CD4-positive, alpha-beta memory T cell (primary cell): ENCODE measurements around the gene SVIP. TPM values are rescaled to one million over a fixed set of nuclear protein-coding genes. Genes with fewer than 3 reads are reported as not detected.

Experiments
- CTCF ChIA-PET: fragments of 350-600 bp; sonication (Branson Sonifier 250); formaldehyde crosslinking; loops from one replicate; lab custom pipeline; 2021; ENCODE audit warnings: inconsistent platforms; ENCODE audit not compliant: partially characterized antibody; lab: Charles Lee
- POLR2A ChIA-PET: fragments of 350-600 bp; sonication (Branson Sonifier 250); formaldehyde crosslinking; loops from one replicate; lab custom pipeline; 2021; ENCODE audit not compliant: partially characterized antibody; lab: Charles Lee
- DNase-seq, 5 donors: peaks; one replicate each; pipeline versions ENCODE4 v3.0.0 to v3.0.0-alpha.2; 2020 to 2022; ENCODE audit warnings: mixed read lengths in 1 of 5
- H3K27ac ChIP-seq: one replicate; pipeline ENCODE4 v1.7.0; 2013; ENCODE audit warnings: low read depth, low read length
- H3K27me3 ChIP-seq: 2 replicates; pipeline ENCODE4 v1.7.0; 2013; ENCODE audit warnings: mild to moderate bottlenecking, low read length, moderate library complexity; ENCODE audit not compliant: insufficient read depth
- H3K36me3 ChIP-seq: 2 replicates; pipeline ENCODE4 v1.7.0; 2013; ENCODE audit warnings: mild to moderate bottlenecking, low read length, moderate library complexity; ENCODE audit not compliant: insufficient read depth
- H3K4me1 ChIP-seq: 2 replicates; pipeline ENCODE4 v1.7.0; 2013; ENCODE audit warnings: mild to moderate bottlenecking, low read length, moderate library complexity; ENCODE audit not compliant: insufficient read depth
- H3K4me3 ChIP-seq, 2 donors: one replicate each; pipeline ENCODE4 v1.7.0; 2013; ENCODE audit warnings: low read length in 2 of 2, mild to moderate bottlenecking in 1 of 2
- H3K9me3 ChIP-seq, 2 donors: one replicate each; pipeline ENCODE4 v1.7.0; 2013; ENCODE audit warnings: low read length in 2 of 2, control low read depth in 1 of 2; ENCODE audit not compliant: control insufficient read depth in 1 of 2
- H3K27ac Mint-ChIP-seq, 7 donors: one replicate each; pipeline ENCODE4 v1.8.0; 2020 to 2021; ENCODE audit warnings: mixed read lengths in 7 of 7, mild to moderate bottlenecking in 6 of 7, inconsistent platforms in 3 of 7, moderate library complexity in 3 of 7
- H3K27me3 Mint-ChIP-seq, 2 donors: one replicate each; pipeline ENCODE4 v1.8.0; 2020 to 2021; ENCODE audit warnings: mixed read lengths in 2 of 2
- H3K36me3 Mint-ChIP-seq, 2 donors: one replicate each; pipeline ENCODE4 v1.8.0; 2020 to 2021; ENCODE audit warnings: mixed read lengths in 2 of 2, inconsistent platforms in 1 of 2, mild to moderate bottlenecking in 1 of 2
- H3K4me1 Mint-ChIP-seq, 4 donors: one replicate each; pipeline ENCODE4 v1.8.0; 2020 to 2021; ENCODE audit warnings: mixed read lengths in 4 of 4, mild to moderate bottlenecking in 1 of 4
- H3K4me3 Mint-ChIP-seq, 8 donors: one replicate each; pipeline ENCODE4 v1.8.0; 2020 to 2021; ENCODE audit warnings: mixed read lengths in 8 of 8, mild to moderate bottlenecking in 7 of 8, moderate library complexity in 6 of 8, inconsistent platforms in 3 of 8
- H3K9me3 Mint-ChIP-seq, 8 donors: one replicate each; pipeline ENCODE4 v1.8.0; 2020 to 2021; ENCODE audit warnings: mixed read lengths in 8 of 8, mild to moderate bottlenecking in 5 of 8, inconsistent platforms in 3 of 8, moderate library complexity in 1 of 8
- intact Hi-C: fragments of 100-400 bp; cut with micrococcal nuclease; formaldehyde crosslinking; loops from one replicate; pipeline ENCODE4 v1.15.1; 2023
- polyA plus RNA-seq, 2 donors: library from polyadenylated mRNA; unstranded; fragments of 300-500 nt; fragmentation: Illumina TruSeq; gene quantifications; one replicate each; pipeline ENCODE4 v1.2.3, GENCODE V29; 2021
- total RNA-seq, 2 experiments: library from RNA; stranded (reverse); gene quantifications; one replicate each; pipeline ENCODE4 v1.2.3, GENCODE V29; 2021

Gene SVIP
- total and polyA plus RNA-seq, 4 experiments from 2014 or later = 46.5 to 75.0 (median 69.1) TPM

DNA sequence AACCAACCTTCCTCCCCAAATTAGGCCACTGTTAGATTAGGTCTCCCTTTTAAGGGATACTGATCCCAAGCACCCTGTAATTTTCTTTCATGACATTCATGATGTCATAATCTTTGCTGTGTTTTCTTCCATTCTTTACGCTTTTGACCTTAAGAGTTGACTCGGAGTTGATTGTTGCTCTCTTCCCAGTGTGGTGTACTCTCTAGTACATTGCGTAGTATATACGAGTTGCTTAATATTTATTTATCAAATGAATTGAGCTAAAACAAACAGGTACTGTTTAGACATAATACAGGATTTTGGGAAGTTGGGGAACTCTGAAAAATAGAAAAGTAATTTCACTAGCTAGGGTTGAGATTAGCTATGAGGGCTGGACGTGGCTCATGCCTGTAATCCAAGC lies 49.8 kb downstream of the SVIP start:
- POLR2A ChIA-PET = no interaction called here
- CTCF ChIA-PET = no interaction called here
- no peaks in the 10 kb centered on the region for H3K9me3 ChIP-seq
- Mint-ChIP-seq H3K36me3 (no peaks in the 10 kb centered on the region), H3K27me3 (peaks cover 8 to 11% of the 10 kb centered on the region in 2 donors), H3K27ac (no peak overlapping the region), H3K9me3 (no peaks in the 10 kb centered on the region), H3K4me1 (peaks cover 2 to 7% (median 5%) of the 10 kb centered on the region in 4 donors), H3K4me3 (no peak overlapping the region)
- intact Hi-C loops = loop anchor here (10.0 kb wide), 1 partner anchor 235 kb away; no protein-coding TSS in a partner anchor
- no peaks in the 10 kb centered on the region for H3K4me1 ChIP-seq
- no peaks in the 10 kb centered on the region for H3K36me3 ChIP-seq
- no peak overlapping the region for H3K4me3 ChIP-seq
- no peaks in the 10 kb centered on the region for H3K27me3 ChIP-seq
- no peak for DNase-seq
- H3K27ac ChIP-seq = no peak overlapping the region

DNA sequence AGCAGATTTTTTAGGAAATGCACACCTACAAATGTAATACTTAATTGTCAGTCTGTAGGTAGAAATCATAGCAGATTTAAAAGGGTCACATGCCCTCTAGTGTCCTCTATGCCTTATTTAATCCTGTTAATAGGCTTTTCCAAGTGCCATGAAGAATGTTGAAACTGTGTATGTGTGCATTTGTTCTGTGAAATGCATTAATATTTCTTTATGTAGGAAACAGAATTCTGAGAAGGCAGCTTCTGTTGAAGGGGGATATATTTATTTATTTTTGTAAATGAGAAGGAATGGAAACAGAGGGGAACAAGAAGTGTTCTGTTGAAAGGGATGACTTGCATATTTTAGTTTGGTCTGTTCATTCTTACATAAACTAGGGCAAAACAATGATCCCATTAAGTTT lies 51.0 kb downstream of the SVIP start:
- POLR2A ChIA-PET = no interaction called here
- H3K27me3 Mint-ChIP-seq = peaks cover 8 to 14% of the 10 kb centered on the region in 2 donors
- CTCF ChIA-PET = interaction anchor here (1.2 kb wide), 1 partner anchor 9 kb away, joined by 3 read pairs; no protein-coding TSS in a partner anchor
- Histone ChIP-seq H3K4me3 (no peak overlapping the region), H3K36me3 (no peaks in the 10 kb centered on the region), H3K4me1 (no peaks in the 10 kb centered on the region), H3K9me3 (no peaks in the 10 kb centered on the region), H3K27me3 (no peaks in the 10 kb centered on the region), H3K27ac (no peak overlapping the region)
- DNase-seq = no peak
- H3K27ac Mint-ChIP-seq = no peak overlapping the region
- H3K36me3 Mint-ChIP-seq = no peaks in the 10 kb centered on the region
- H3K4me3 Mint-ChIP-seq = no peak overlapping the region
- intact Hi-C loops = loop anchor here (10.0 kb wide), 1 partner anchor 234 kb away; no protein-coding TSS in a partner anchor
- H3K4me1 Mint-ChIP-seq = peaks cover 2 to 7% (median 5%) of the 10 kb centered on the region in 4 donors
- H3K9me3 Mint-ChIP-seq = no peaks in the 10 kb centered on the region

DNA sequence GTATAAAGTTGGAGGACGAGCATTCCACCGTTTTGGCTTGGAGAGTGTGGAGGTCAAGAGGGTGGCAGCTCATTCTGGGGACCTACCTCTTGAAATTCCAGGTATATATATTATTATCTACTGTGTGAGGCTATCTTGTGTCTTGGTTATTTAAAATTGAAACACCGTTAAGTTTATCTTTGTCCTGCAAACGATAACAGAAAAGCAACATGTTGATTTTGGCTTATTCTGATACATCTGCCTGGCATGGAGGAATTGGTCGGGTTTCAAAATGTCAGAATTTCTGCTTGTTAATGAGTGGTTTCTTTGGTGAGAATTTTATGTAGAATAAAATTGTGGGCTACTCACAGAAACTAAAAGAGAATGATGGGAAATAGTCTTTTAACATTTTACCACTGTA lies 54.4 kb downstream of the SVIP start:
- no peaks in the 10 kb centered on the region for H3K36me3 ChIP-seq
- CTCF ChIA-PET = interaction anchor here (2.3 kb wide), 1 partner anchor 13 kb away, joined by 9 read pairs; no protein-coding TSS in a partner anchor
- DNase-seq = no peak
- Mint-ChIP-seq H3K27me3 (peaks cover 8 to 14% of the 10 kb centered on the region in 2 donors), H3K9me3 (no peaks in the 10 kb centered on the region), H3K4me3 (no peak overlapping the region), H3K36me3 (no peaks in the 10 kb centered on the region), H3K4me1 (no peaks in the 10 kb centered on the region), H3K27ac (no peak overlapping the region)
- intact Hi-C loops = loop anchor here (10.0 kb wide), 1 partner anchor 230 kb away; no protein-coding TSS in a partner anchor
- H3K27ac ChIP-seq = no peak overlapping the region
- H3K9me3 ChIP-seq = no peaks in the 10 kb centered on the region
- H3K27me3 ChIP-seq = no peaks in the 10 kb centered on the region
- POLR2A ChIA-PET = no interaction called here
- H3K4me1 ChIP-seq = no peaks in the 10 kb centered on the region
- no peak overlapping the region for H3K4me3 ChIP-seq

DNA sequence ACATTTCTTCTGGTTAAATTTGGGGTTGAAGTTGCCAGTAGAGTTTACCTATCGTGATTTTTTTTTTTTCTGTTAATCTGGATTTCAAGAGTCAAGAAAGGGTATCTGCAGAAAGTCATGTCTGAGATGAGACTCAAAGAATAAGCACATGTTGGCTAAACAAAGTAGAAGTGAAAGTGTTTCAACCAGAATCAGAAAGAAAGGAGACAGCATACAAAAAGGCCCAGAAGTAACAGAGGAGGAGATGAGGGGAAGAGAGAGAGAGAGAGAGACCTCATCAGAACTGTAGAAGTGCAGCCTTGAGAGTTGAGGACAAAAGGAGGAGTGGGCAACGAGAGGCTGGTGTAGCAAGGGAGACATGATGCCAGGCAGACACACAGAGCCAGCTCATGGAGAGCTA lies 54.9 kb downstream of the SVIP start:
- no peaks in the 10 kb centered on the region for H3K36me3 ChIP-seq
- Mint-ChIP-seq H3K4me1 (no peaks in the 10 kb centered on the region), H3K9me3 (no peaks in the 10 kb centered on the region), H3K36me3 (no peaks in the 10 kb centered on the region), H3K27ac (no peak overlapping the region), H3K4me3 (no peak overlapping the region), H3K27me3 (peaks cover 8 to 14% of the 10 kb centered on the region in 2 donors)
- H3K4me3 ChIP-seq = no peak overlapping the region
- no peak overlapping the region for H3K27ac ChIP-seq
- H3K9me3 ChIP-seq = no peaks in the 10 kb centered on the region
- H3K4me1 ChIP-seq = no peaks in the 10 kb centered on the region
- intact Hi-C loops = loop anchor here (10.0 kb wide), 1 partner anchor 230 kb away; no protein-coding TSS in a partner anchor
- ChIA-PET CTCF (interaction anchor here (2.3 kb wide), 1 partner anchor 13 kb away, joined by 9 read pairs; no protein-coding TSS in a partner anchor), POLR2A (no interaction called here)
- no peak for DNase-seq
- H3K27me3 ChIP-seq = no peaks in the 10 kb centered on the region

DNA sequence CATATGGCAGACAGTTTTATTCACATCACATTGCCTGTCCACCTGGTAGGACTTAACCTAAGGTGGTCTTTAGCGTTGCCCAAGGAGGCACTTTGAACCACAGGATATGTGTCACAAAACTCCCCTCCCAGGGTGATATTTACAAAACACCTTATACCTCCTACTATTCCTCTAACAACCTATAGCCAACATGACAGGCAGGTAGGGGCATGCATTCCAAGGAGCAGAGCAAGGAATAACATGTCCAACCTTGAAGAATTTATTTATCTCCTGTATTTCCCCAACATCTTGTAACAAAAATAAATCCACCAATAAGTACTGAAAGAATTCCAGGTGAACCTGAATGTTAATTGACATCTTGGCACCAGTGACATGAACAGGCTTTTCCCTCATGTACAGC lies 60.5 kb downstream of the SVIP start:
- Histone ChIP-seq H3K9me3 (no peaks in the 10 kb centered on the region), H3K4me3 (no peak overlapping the region), H3K27ac (no peak overlapping the region), H3K4me1 (no peaks in the 10 kb centered on the region), H3K27me3 (no peaks in the 10 kb centered on the region), H3K36me3 (no peaks in the 10 kb centered on the region)
- H3K4me3 Mint-ChIP-seq = no peak overlapping the region
- CTCF ChIA-PET = no interaction called here
- no peaks in the 10 kb centered on the region for H3K36me3 Mint-ChIP-seq
- H3K4me1 Mint-ChIP-seq = no peaks in the 10 kb centered on the region
- no peak for DNase-seq
- POLR2A ChIA-PET = no interaction called here
- no peaks in the 10 kb centered on the region for H3K27me3 Mint-ChIP-seq
- no peak overlapping the region for H3K27ac Mint-ChIP-seq
- H3K9me3 Mint-ChIP-seq = no peaks in the 10 kb centered on the region
- intact Hi-C loops = no loop called here

Other genes with a start within 250 kb of the SVIP start
- gene FANCF, start 204.0 kb downstream of the SVIP start, total RNA-seq = 10 to 100 TPM; 22.2 to 23.5 TPM
- 10 to 100 TPM in 1 of 2 donors, 1 to 10 TPM in 1; 8.6 to 17.7 TPM for gene FANCF, start 204.0 kb downstream of the SVIP start, polyA plus RNA-seq
- gene GAS2, start 163.2 kb downstream of the SVIP start, total RNA-seq = 1 to 10 TPM; 3.3 to 3.4 TPM
- 1 to 10 TPM; 2.7 to 3.0 TPM for gene GAS2, start 163.2 kb downstream of the SVIP start, polyA plus RNA-seq
- not detected for gene CCDC179, start 30.7 kb upstream of the SVIP start, total RNA-seq
- gene CCDC179, start 30.7 kb upstream of the SVIP start, polyA plus RNA-seq = not detected